RWPE2 (cell line): ENCODE measurements around the gene YWHAG.
"Not testable (repeated sequence)": the region's sequence is repeated elsewhere in the genome, so short reads cannot be mapped to it uniquely, and the experiment has no call there.

Experiments used
- ATAC-seq: fragments of 200-7000 bp; cut with Tn5 transposase; 3 replicates; pipeline ENCODE4 v1.9.1; 2021; ENCODE audit warnings: low read depth
- DNase-seq: peaks from one replicate; pipeline ENCODE4 v3.0.0-alpha.2; 2020; ENCODE audit warnings: low spot score
- H3K27ac ChIP-seq: fragments of 450-650 bp; 2 replicates; pipeline ENCODE4 v1.5.1; 2017; ENCODE audit warnings: mild to moderate bottlenecking; ENCODE audit not compliant: poor library complexity, severe bottlenecking
- H3K27me3 ChIP-seq: fragments of 250-450 bp; sonication (Bioruptor Pico); 2 replicates; pipeline ENCODE4 v1.5.1; 2021; ENCODE audit warnings: mild to moderate bottlenecking, moderate library complexity; ENCODE audit not compliant: insufficient read depth, poor library complexity, severe bottlenecking
- H3K36me3 ChIP-seq: fragments of 250-450 bp; sonication (Bioruptor Pico); 2 replicates; pipeline ENCODE4 v1.5.1; 2020; ENCODE audit warnings: low read depth, mild to moderate bottlenecking, moderate library complexity
- H3K4me1 ChIP-seq: fragments of 250-450 bp; sonication (Bioruptor Pico); 2 replicates; pipeline ENCODE4 v1.5.1; 2021; ENCODE audit warnings: mild to moderate bottlenecking, moderate library complexity; ENCODE audit not compliant: insufficient read depth, poor library complexity, severe bottlenecking
- H3K4me3 ChIP-seq: fragments of 250-450 bp; sonication (Bioruptor Pico); 2 replicates; pipeline ENCODE4 v1.5.1; 2021; ENCODE audit warnings: mild to moderate bottlenecking, moderate library complexity; ENCODE audit not compliant: severe bottlenecking
- H3K9me3 ChIP-seq: fragments of 250-450 bp; sonication (Bioruptor Pico); 2 replicates; pipeline ENCODE4 v1.5.1; 2021; ENCODE audit warnings: mild to moderate bottlenecking, moderate library complexity; ENCODE audit not compliant: severe bottlenecking
- CTCF ChIP-seq: fragments of 450-650 bp; IDR thresholded peaks from one replicate; pipeline ENCODE4 v1.5.1; 2017; ENCODE audit warnings: mild to moderate bottlenecking, moderate library complexity; ENCODE audit not compliant: poor library complexity, severe bottlenecking

YWHAG gene

DNA sequence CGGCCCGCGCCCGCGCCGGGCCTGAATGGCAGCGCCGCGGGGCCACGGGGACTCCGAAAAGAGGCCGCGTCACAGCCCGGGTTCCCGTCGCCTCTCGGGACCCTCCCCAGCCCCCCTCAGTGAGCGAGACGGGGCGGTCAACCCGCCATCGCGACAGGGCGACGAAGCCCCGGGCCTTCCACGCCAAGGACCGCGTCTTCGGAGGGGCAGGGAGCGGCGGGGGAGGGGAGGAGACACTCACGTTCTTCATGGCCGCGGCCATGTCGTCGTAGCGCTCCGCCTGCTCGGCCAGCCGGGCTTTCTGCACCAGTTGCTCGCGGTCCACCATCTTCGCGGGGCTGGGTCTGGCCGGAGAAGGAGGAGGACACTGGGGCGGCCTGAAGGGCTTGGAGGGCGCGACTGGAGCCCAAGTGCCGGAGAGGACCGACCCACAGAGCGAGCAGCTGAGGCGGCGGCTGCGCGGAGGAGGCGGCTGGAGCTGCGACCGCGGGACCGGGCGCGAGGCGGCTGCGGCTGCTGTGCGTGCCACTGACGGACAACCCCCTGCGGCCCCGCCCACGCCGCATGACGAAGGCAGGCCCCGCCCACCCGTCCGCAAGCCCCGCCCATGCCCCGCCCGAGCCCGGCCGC, at the start of gene YWHAG:
Gene YWHAG (minus strand): TSS at position 511 of the 630 bp plus-strand sequence. CDS start 183 bp downstream, at position 328.
- H3K27me3 ChIP-seq: no peaks in the 10 kb centered on the region
- no peaks in the 10 kb centered on the region for H3K9me3 ChIP-seq
- peaks cover 45% of the 10 kb centered on the region for H3K36me3 ChIP-seq
- peak; percentile 84 for DNase-seq
- H3K4me1 ChIP-seq: peaks cover 32% of the 10 kb centered on the region
- TF ChIP-seq CTCF: no peak
- H3K27ac ChIP-seq: peak within 1 kb of the TSS; percentile 84
- ATAC-seq: peak; percentile 62
- peak within 1 kb of the TSS; percentile 76 for H3K4me3 ChIP-seq

DNA sequence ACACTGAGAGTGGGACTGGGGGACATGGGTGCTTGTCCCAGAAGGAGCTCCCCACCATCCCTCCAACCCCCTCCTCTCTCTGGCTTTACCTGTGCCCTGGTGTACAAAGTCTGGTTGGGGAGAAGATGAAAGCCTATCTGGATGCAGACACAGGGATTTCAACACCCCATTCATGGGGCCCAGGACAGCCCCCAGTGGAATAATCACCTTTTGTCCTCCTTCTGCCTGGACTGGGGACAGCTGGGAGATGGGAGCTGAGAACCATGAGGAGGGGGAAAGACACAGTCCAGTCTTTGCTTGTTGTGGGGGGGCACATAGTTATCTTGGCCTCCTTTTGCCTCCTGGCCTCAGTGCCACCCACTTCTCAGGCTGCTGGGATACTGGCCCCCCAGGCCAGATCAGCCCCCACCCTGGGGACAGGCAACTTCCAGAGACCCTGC, 49.4 kb upstream of the YWHAG start:
- Histone ChIP-seq H3K27ac (no peak overlapping the region), H3K4me3 (no peak overlapping the region), H3K27me3 (no peaks in the 10 kb centered on the region), H3K4me1 (peaks cover 3% of the 10 kb centered on the region), H3K36me3 (no peaks in the 10 kb centered on the region), H3K9me3 (no peaks in the 10 kb centered on the region)
- no peak for DNase-seq
- no peak for ATAC-seq
- no peak for TF ChIP-seq CTCF

DNA sequence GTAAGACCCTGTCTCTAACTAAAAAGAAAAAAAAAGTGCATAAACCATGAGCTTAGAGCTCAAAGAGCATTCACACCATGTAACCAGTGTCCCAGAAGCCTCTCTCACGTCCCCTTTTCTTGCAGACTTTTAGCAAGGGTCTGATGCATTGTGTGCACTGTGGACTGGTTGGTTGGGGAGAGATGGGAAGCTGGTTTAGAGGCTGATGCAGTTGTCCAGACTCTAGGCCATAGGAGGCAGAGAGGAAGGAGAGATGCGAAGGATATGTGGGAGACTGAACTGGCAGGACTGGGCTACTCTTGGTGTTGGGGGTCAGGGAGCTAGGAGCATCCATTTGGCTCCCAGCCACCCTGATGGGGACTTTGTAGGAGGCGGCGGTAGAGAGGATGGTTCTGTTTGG, 48.9 kb upstream of the YWHAG start:
- H3K27me3 ChIP-seq: no peaks in the 10 kb centered on the region
- H3K4me3 ChIP-seq: no peak overlapping the region
- H3K4me1 ChIP-seq: peaks cover 3% of the 10 kb centered on the region
- TF ChIP-seq CTCF: no peak
- DNase-seq: no peak
- no peaks in the 10 kb centered on the region for H3K9me3 ChIP-seq
- no peaks in the 10 kb centered on the region for H3K36me3 ChIP-seq
- ATAC-seq: 0 out of 3 replicates have a peak, but pooled peaks have one; percentile 22
- H3K27ac ChIP-seq: no peak overlapping the region

DNA sequence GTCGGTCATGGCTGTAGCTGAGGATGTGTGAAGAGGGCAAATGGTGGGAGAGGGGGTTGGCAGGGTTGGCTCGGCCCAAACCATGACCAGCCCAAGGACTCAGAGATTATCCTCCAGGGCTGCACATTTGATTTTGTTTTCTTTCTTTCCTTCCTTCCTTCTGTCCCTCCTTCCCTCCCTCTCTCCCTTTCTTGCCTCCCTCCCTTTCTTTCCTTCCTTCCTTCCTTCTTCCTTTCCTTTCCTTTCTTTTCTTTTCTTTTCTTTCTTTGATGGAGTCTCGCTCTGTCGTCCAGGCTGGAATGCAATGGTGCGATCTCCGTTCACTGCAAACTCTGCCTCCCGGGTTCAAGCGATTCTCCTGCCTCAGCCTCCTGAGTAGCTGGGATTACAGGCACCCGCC, 46.9 kb upstream of the YWHAG start:
- TF ChIP-seq CTCF: no peak
- peaks cover 3% of the 10 kb centered on the region for H3K4me1 ChIP-seq
- no peak overlapping the region for H3K4me3 ChIP-seq
- DNase-seq (no peak), ATAC-seq (no peak)
- no peak overlapping the region for H3K27ac ChIP-seq
- no peaks in the 10 kb centered on the region for H3K27me3 ChIP-seq
- no peaks in the 10 kb centered on the region for H3K9me3 ChIP-seq
- no peaks in the 10 kb centered on the region for H3K36me3 ChIP-seq

- H3K4me1 ChIP-seq: peaks cover 2% of the 10 kb centered on the region
- H3K9me3 ChIP-seq: no peaks in the 10 kb centered on the region
- no peak for DNase-seq
- TF ChIP-seq CTCF: no peak
- no peaks in the 10 kb centered on the region for H3K27me3 ChIP-seq
- H3K36me3 ChIP-seq: no peaks in the 10 kb centered on the region
- H3K4me3 ChIP-seq: no peak overlapping the region
- no peak for ATAC-seq
- no peak overlapping the region for H3K27ac ChIP-seq
Observed at GRCh38 chr7:76403780-76404494, 45.1 kb upstream of the YWHAG start.

GRCh38 chr7:76403097-76403496, 44.3 kb upstream of the YWHAG start:
- H3K4me1 ChIP-seq, DNase-seq, H3K9me3 ChIP-seq, H3K27me3 ChIP-seq, H3K36me3 ChIP-seq, H3K27ac ChIP-seq, H3K4me3 ChIP-seq, ATAC-seq: not testable (repeated sequence)
